Astrocyte of the spinal cord (primary cell): ENCODE measurements around the gene LAIR2.

Experiments used
- DNase-seq: peaks from one replicate; pipeline ENCODE4 v3.0.0; 2011; ENCODE audit warnings: low read depth, low spot score
- H3K4me3 ChIP-seq: 2 replicates; pipeline ENCODE4 v1.5.1; 2011; ENCODE audit warnings: low read depth, mild to moderate bottlenecking, low read length, moderate library complexity
- CTCF ChIP-seq: IDR thresholded peaks from 2 replicates; pipeline ENCODE4 v1.5.1; 2012; ENCODE audit warnings: low read depth, mild to moderate bottlenecking, low read length, inconsistent platforms
- in situ Hi-C: cut with HindIII; loops from 2 replicates; pipeline ENCODE4 v1.10.0; 2017; ENCODE audit warnings: low sequenced_read_pairs

Gene LAIR2

GRCh38 chr19:54525636-54526035, 23.0 kb downstream of the LAIR2 start:
- TF ChIP-seq CTCF, result no peak
- no peak overlapping the region for H3K4me3 ChIP-seq
- in situ Hi-C loops, result no loop called here
- DNase-seq, result no peak

- in situ Hi-C loops, result no loop called here
- no peak for TF ChIP-seq CTCF
- no peak for DNase-seq
- H3K4me3 ChIP-seq, result no peak overlapping the region
Measured at GRCh38 chr19:54526972-54527371, 24.3 kb downstream of the LAIR2 start.

GRCh38 chr19:54530866-54531265, 28.2 kb downstream of the LAIR2 start:
- H3K4me3 ChIP-seq, result no peak overlapping the region
- in situ Hi-C loops, result no loop called here
- DNase-seq, result no peak
- TF ChIP-seq CTCF, result no peak

DNA sequence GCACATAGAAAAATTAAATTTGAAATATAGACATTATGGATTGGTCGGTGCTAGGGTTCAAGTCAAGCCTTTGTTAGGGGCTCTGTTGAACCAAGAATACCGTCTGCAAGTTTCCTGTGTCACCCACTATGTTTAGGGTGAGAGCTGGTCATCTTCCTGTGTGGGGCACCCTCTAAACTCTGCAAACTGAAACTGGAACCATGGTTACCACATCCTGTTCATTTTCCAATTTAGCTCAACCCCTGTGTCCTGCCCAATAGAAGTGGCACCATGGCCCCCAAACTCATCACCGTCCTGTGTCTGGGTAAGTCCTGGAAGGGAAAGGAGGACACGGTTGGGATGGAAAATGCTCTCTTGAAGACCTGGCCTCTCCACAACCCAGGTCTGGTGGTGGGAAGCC, 29.9 kb downstream of the LAIR2 start:
- TF ChIP-seq CTCF, result no peak
- no peak overlapping the region for H3K4me3 ChIP-seq
- in situ Hi-C loops, result no loop called here
- no peak for DNase-seq

DNA sequence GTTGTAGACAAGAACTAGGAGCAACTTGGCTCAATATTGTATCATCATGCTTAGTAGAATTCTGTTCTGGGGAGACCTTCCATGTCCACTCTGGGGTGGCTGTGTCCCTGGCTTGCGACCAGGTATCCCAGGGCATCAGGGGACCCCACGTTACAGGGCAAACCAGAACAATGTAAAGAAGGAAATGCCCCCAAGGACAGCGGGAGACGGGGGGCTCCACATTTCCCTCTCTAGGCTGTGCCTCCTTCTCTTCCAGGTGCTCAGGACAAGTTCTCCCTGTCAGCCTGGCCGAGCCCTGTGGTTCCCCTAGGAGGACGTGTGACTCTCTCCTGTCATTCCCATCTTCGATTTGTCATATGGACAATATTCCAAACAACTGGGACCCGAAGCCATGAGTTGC, 30.8 kb downstream of the LAIR2 start:
- TF ChIP-seq CTCF, result no peak
- no peak for DNase-seq
- no peak overlapping the region for H3K4me3 ChIP-seq
- in situ Hi-C loops, result no loop called here

GRCh38 chr19:54534156-54534555, 31.5 kb downstream of the LAIR2 start:
- DNase-seq, result no peak
- in situ Hi-C loops, result no loop called here
- H3K4me3 ChIP-seq, result no peak overlapping the region
- TF ChIP-seq CTCF, result no peak

DNA sequence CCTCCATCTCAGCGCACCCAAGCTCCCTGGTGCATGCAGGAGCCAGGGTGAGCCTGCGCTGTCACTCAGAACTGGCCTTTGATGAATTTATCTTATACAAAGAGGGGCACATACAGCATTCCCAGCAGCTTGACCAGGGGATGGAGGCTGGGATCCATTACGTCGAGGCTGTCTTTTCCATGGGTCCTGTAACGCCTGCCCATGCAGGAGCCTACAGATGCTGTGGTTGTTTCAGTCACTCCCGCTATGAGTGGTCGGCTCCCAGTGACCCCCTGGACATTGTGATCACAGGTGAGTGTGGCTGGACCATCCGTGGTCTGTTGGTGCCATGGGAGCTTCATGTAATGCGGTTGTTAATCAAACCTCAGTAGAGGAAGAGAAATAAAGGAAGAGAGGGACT, 33.0 kb downstream of the LAIR2 start:
- no peak for TF ChIP-seq CTCF
- in situ Hi-C loops, result no loop called here
- no peak for DNase-seq

More for the DNA sequence above, 33.0 kb downstream of the LAIR2 start:
- no peak overlapping the region for H3K4me3 ChIP-seq
